GM12878 (cell line): ENCODE data around the gene CLIC5. TPM values are rescaled to one million over a fixed set of nuclear protein-coding genes. Genes with fewer than 3 reads are reported as not detected.

Experiments used
- ATAC-seq: fragments of 200-7000 bp; cut with Tn5 transposase; 3 replicates; pipeline ENCODE4 v1.9.1; 2020; ENCODE audit warnings: mild to moderate bottlenecking, moderate library complexity
- BruUV-seq: library from RNA; stranded (reverse); fragments of 400-500 nt; replicated peaks from 2 replicates; lab custom pipeline; 2021; lab: Mats Ljungman, UMichigan
- CTCF ChIA-PET: fragments of 300-600 bp; sonication (Branson Sonifier 250); formaldehyde crosslinking; extraction: SDS; loops from one replicate; lab custom pipeline; 2021; ENCODE audit warnings: inconsistent platforms; lab: Yijun Ruan, JAX
- POLR2A ChIA-PET: fragments of 350-600 bp; formaldehyde crosslinking; extraction: SDS; loops from one replicate; lab custom pipeline; 2021; ENCODE audit warnings: inconsistent platforms; lab: Charles Lee
- RAD21 ChIA-PET: fragments of 300-600 bp; sonication (Branson Sonifier 250); formaldehyde crosslinking; loops from one replicate; lab custom pipeline; 2023; ENCODE audit warnings: antibody characterized with exemption; ENCODE audit not compliant: unreplicated experiment; lab: Charles Lee
- SMC1A ChIA-PET: fragments of 300-600 bp; sonication (Branson Sonifier 250); formaldehyde crosslinking; loops from one replicate; lab custom pipeline; 2023; ENCODE audit not compliant: unreplicated experiment, uncharacterized antibody; lab: Charles Lee
- DNase-seq: peaks from one replicate; pipeline ENCODE4 v3.0.0-alpha.2; 2011; ENCODE audit warnings: low read depth, low spot score
- FAIRE-seq: peaks from 3 replicates; lab custom pipeline; 2011; peaks lifted over from hg19 to GRCh38; lab: Jason Lieb, UNC
- H2AFZ ChIP-seq: 2 replicates; pipeline ENCODE4 v1.6.0; 2011; ENCODE audit warnings: low read depth, low read length, control low read depth; ENCODE audit not compliant: control insufficient read depth
- H3K27ac ChIP-seq: 2 replicates; pipeline ENCODE4 v1.5.1; 2011; ENCODE audit warnings: control low read depth; ENCODE audit not compliant: control insufficient read depth, insufficient read depth
- H3K27me3 ChIP-seq, 2 experiments: replicated peaks in 1 of 2; 2 replicates each; pipeline versions ENCODE4 v1.6.0 to v1.6.1; 2011; ENCODE audit warnings: low read length in 1 of 2; ENCODE audit not compliant: control insufficient read depth in 2 of 2, insufficient read depth in 2 of 2
- H3K36me3 ChIP-seq, 2 experiments: 2 replicates each; pipeline ENCODE4 v1.5.1; 2011; ENCODE audit warnings: low read length in 1 of 2; ENCODE audit not compliant: control insufficient read depth in 2 of 2, insufficient read depth in 2 of 2
- H3K4me1 ChIP-seq: 2 replicates; pipeline ENCODE4 v1.6.1; 2011; ENCODE audit warnings: mild to moderate bottlenecking, low read length, moderate library complexity, mixed read lengths; ENCODE audit not compliant: control insufficient read depth, insufficient read depth
- H3K4me2 ChIP-seq: 2 replicates; pipeline ENCODE4 v1.6.0; 2011; ENCODE audit warnings: control low read depth; ENCODE audit not compliant: control insufficient read depth, insufficient read depth
- H3K4me3 ChIP-seq: fragments of 200-600 bp; sonication (generic); 2 replicates; pipeline ENCODE4 v1.5.1; 2016
- H3K79me2 ChIP-seq: 2 replicates; pipeline ENCODE4 v1.6.0; 2011; ENCODE audit warnings: low read length; ENCODE audit not compliant: control insufficient read depth, insufficient read depth
- H3K9ac ChIP-seq: 2 replicates; pipeline ENCODE4 v1.8.0; 2011; ENCODE audit warnings: low read length, control low read depth, mixed read lengths; ENCODE audit not compliant: control insufficient read depth, insufficient read depth
- H3K9me3 ChIP-seq: replicated peaks from 3 replicates; pipeline ENCODE4 v1.5.1; 2011; ENCODE audit warnings: mild to moderate bottlenecking, low read length; ENCODE audit not compliant: control insufficient read depth, insufficient read depth
- H4K20me1 ChIP-seq: 2 replicates; pipeline ENCODE4 v1.6.0; 2011; ENCODE audit not compliant: control insufficient read depth, insufficient read depth
- CHD4 ChIP-seq: fragments of 200-600 bp; sonication (generic); IDR thresholded peaks from 2 replicates; pipeline ENCODE4 v1.6.1; 2016; ENCODE audit warnings: mild to moderate bottlenecking
- CUX1 ChIP-seq: IDR thresholded peaks from 2 replicates; pipeline ENCODE4 v1.6.1; 2012; ENCODE audit warnings: improper control_type of control experiment, low read depth, low read length; ENCODE audit not compliant: insufficient replicate concordance
- ELK1 ChIP-seq: IDR thresholded peaks from 2 replicates; pipeline ENCODE4 v1.6.1; 2012; ENCODE audit warnings: low read depth, low read length, improper control_type of control experiment
- ESRRA ChIP-seq: IDR thresholded peaks from 2 replicates; pipeline ENCODE4 v1.6.1; 2012; ENCODE audit warnings: mild to moderate bottlenecking, low read length, improper control_type of control experiment
- FOXK2 ChIP-seq: fragments of 450-650 bp; IDR thresholded peaks from 2 replicates; pipeline ENCODE4 v1.6.1; 2017; ENCODE audit warnings: mild to moderate bottlenecking, moderate library complexity
- JUNB ChIP-seq: IDR thresholded peaks from 2 replicates; pipeline ENCODE4 v1.6.1; 2016; ENCODE audit warnings: antibody characterized with exemption, mild to moderate bottlenecking
- MEF2A ChIP-seq: IDR thresholded peaks from 2 replicates; pipeline ENCODE4 v1.6.1; 2011; ENCODE audit warnings: low read depth, mild to moderate bottlenecking, low read length, moderate library complexity; ENCODE audit not compliant: insufficient read depth
- NFYB ChIP-seq: IDR thresholded peaks from 2 replicates; pipeline ENCODE4 v1.6.1; 2011; ENCODE audit warnings: low read depth, mild to moderate bottlenecking, low read length, improper control_type of control experiment, moderate library complexity; ENCODE audit not compliant: insufficient read depth
- POLR2AphosphoS2 ChIP-seq: IDR thresholded peaks from 2 replicates; pipeline ENCODE4 v1.6.1; 2011; ENCODE audit warnings: low read depth, mild to moderate bottlenecking, low read length, improper control_type of control experiment, moderate library complexity
- POLR2AphosphoS5 ChIP-seq: IDR thresholded peaks from 2 replicates; pipeline ENCODE4 v1.6.1; 2011; ENCODE audit warnings: mild to moderate bottlenecking, low read length, inconsistent platforms
- RELB ChIP-seq: fragments of 450-650 bp; IDR thresholded peaks from 2 replicates; pipeline ENCODE4 v1.6.1; 2017; ENCODE audit warnings: low read depth, mild to moderate bottlenecking, moderate library complexity
- SREBF2 ChIP-seq: IDR thresholded peaks from 2 replicates; pipeline ENCODE4 v1.6.1; 2012; ENCODE audit warnings: mild to moderate bottlenecking, low read length
- TCF7 ChIP-seq: IDR thresholded peaks from 2 replicates; pipeline ENCODE4 v1.6.1; 2014; ENCODE audit warnings: antibody characterized with exemption, borderline replicate concordance
- WGBS: methylation state at CpG from one replicate; pipeline ENCODE4 v1.1.6; 2016; ENCODE audit warnings: low lambda C conversion rate; ENCODE audit not compliant: insufficient replicate concordance, insufficient coverage; ENCODE audit errors: missing lambda C conversion rate; 5-methylcytosine and 5-hydroxymethylcytosine counted together
- in situ Hi-C: fragments of 300-500 bp; cut with MboI; formaldehyde crosslinking; loops from 9 replicates; pipeline ENCODE4 v1.14.3; 2018; ENCODE audit warnings: mixed read lengths
- intact Hi-C: fragments of 100-400 bp; cut with micrococcal nuclease; formaldehyde crosslinking; loops from one replicate; pipeline ENCODE4 v1.14.2; 2022; ENCODE audit not compliant: unreplicated experiment
- polyA plus RNA-seq, 11 experiments: library from polyadenylated mRNA; depleted of rRNA in 4 of 11; unstranded in 6 of 11; stranded (reverse) in 5 of 11; fragments of >200 nt; fragmentation: Nextera tagmentation in 4 of 11; fragmentation: Illumina TruSeq in 1 of 11; extraction: Ambion mirVana in 4 of 11; extraction: Trizol in 1 of 11; gene quantifications; 1 replicate in 1 of 11; 2 replicates in 10 of 11; pipeline versions ENCODE4 v1.2.1 to v1.2.3, GENCODE V29; 2011 to 2016; ENCODE audit warnings: inconsistent platforms in 2 of 11, missing spikeins in 2 of 11, low read depth in 1 of 11
- total RNA-seq, 4 experiments: library from RNA; depleted of rRNA in 3 of 4; stranded (reverse); fragments of >200 nt in 3 of 4; fragmentation: Illumina TruSeq in 1 of 4; extraction: Trizol in 1 of 4; gene quantifications; 2 replicates each; pipeline versions ENCODE4 v1.2.1 to v1.2.3, GENCODE V29; 2013 to 2021

CLIC5 gene
- total and polyA plus RNA-seq, 10 of the 15 experiments (the other 5 are each of a cell fraction or from before 2014, with no cell fraction given): 0.01 to 0.08 (median 0.02) TPM; not detected in 7

- no peak for ATAC-seq
- Histone ChIP-seq H3K36me3 (no peaks in the 10 kb centered on the region), H3K27me3 (no peaks in the 10 kb centered on the region; a peak in 1 of 4 replicates), H3K9me3 (no peaks in the 10 kb centered on the region), H4K20me1 (no peaks in the 10 kb centered on the region), H3K79me2 (no peaks in the 10 kb centered on the region), H3K9ac (no peak overlapping the region), H3K4me3 (no peak overlapping the region), H3K4me1 (no peaks in the 10 kb centered on the region), H3K4me2 (no peak overlapping the region), H2AFZ (no peak overlapping the region), H3K27ac (no peak overlapping the region)
- BruUV-seq: no TSS peak
- SMC1A ChIA-PET: interaction anchor here (0.6 kb wide), 1 partner anchor 10 kb away, joined by 4 read pairs; no protein-coding TSS in a partner anchor
- RAD21 ChIA-PET: no interaction called here
- no peak for DNase-seq
- no peak for FAIRE-seq
- POLR2A ChIA-PET: no interaction called here
- WGBS: 42% methylated on average over 3 of the region's 3 CpGs
- intact Hi-C loops: no loop called here
- in situ Hi-C loops: no loop called here
- CTCF ChIA-PET: interaction anchor here (2.1 kb wide), 1 partner anchor 12 kb away, joined by 6 read pairs; no protein-coding TSS in a partner anchor
- TF ChIP-seq CUX1 (no peak), RELB (no peak), ELK1 (no peak), NFYB (no peak), MEF2A (no peak), JUNB (no peak), CHD4 (no peak), TCF7 (no peak), POLR2AphosphoS2 (no peak), SREBF2 (no peak), POLR2AphosphoS5 (no peak), ESRRA (no peak), FOXK2 (no peak)
Observed at GRCh38 chr6:45942953-45943352, 72.7 kb downstream of the CLIC5 start.
